Measurements from ENCODE around the gene TBX18.

- TF ChIP-seq, protein P1, sequence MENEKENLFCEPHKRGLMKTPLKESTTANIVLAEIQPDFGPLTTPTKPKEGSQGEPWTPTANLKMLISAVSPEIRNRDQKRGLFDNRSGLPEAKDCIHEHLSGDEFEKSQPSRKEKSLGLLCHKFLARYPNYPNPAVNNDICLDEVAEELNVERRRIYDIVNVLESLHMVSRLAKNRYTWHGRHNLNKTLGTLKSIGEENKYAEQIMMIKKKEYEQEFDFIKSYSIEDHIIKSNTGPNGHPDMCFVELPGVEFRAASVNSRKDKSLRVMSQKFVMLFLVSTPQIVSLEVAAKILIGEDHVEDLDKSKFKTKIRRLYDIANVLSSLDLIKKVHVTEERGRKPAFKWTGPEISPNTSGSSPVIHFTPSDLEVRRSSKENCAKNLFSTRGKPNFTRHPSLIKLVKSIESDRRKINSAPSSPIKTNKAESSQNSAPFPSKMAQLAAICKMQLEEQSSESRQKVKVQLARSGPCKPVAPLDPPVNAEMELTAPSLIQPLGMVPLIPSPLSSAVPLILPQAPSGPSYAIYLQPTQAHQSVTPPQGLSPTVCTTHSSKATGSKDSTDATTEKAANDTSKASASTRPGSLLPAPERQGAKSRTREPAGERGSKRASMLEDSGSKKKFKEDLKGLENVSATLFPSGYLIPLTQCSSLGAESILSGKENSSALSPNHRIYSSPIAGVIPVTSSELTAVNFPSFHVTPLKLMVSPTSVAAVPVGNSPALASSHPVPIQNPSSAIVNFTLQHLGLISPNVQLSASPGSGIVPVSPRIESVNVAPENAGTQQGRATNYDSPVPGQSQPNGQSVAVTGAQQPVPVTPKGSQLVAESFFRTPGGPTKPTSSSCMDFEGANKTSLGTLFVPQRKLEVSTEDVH (IDR thresholded peaks at IDR 0.05; ENCODE audit: low read depth, partially characterized antibody), result no peak
- TF ChIP-seq ZNF253 (CRISPR knock-in tag; conservative IDR thresholded peaks at IDR 0.05) (no peak), RNF2 (IDR thresholded peaks at IDR 0.05) (no peak)
Measured at GRCh38 chr6:84707171-84707570, 57.2 kb downstream of the TBX18 start.
